CD4-positive, alpha-beta T cell (primary cell): ENCODE results near the gene AGAP1. TPM values are rescaled to one million over a fixed set of nuclear protein-coding genes. Genes with fewer than 3 reads are reported as not detected.

Experiments used
- ATAC-seq: fragments of 200-7000 bp; cut with Tn5 transposase; one replicate; pipeline ENCODE4 v1.10.0; 2022; ENCODE audit warnings: mild to moderate bottlenecking; ENCODE audit not compliant: poor library complexity
- CTCF ChIA-PET: fragments of 350-600 bp; sonication (Branson Sonifier 250); formaldehyde crosslinking; loops from one replicate; lab custom pipeline; 2021; ENCODE audit warnings: antibody characterized with exemption, inconsistent platforms; lab: Charles Lee
- POLR2A ChIA-PET: fragments of 350-600 bp; sonication (Branson Sonifier 250); formaldehyde crosslinking; loops from one replicate; lab custom pipeline; 2021; ENCODE audit warnings: antibody characterized with exemption, inconsistent platforms; lab: Charles Lee
- DNase-seq, 14 experiments: peaks; one replicate each; pipeline ENCODE4 v3.0.0-alpha.2; 2013 to 2020; ENCODE audit warnings: mixed read lengths in 2 of 14
- H3K27ac ChIP-seq, 2 donors: one replicate each; pipeline versions ENCODE4 v1.5.1 to v1.7.0; 2013; ENCODE audit warnings: low read length in 2 of 2, low read depth in 1 of 2, mild to moderate bottlenecking in 1 of 2
- H3K27me3 ChIP-seq, 2 experiments: 1 replicate in 1 of 2; 2 replicates in 1 of 2; pipeline versions ENCODE4 v1.6.1 to v1.7.0; 2013; ENCODE audit warnings: low read length in 2 of 2, control low read depth in 1 of 2, mild to moderate bottlenecking in 1 of 2, moderate library complexity in 1 of 2; ENCODE audit not compliant: insufficient read depth in 2 of 2, control insufficient read depth in 1 of 2
- H3K36me3 ChIP-seq: one replicate; pipeline ENCODE4 v1.6.1; 2013; ENCODE audit warnings: low read length, control low read depth; ENCODE audit not compliant: insufficient read depth
- H3K4me1 ChIP-seq: one replicate; pipeline ENCODE4 v1.6.1; 2013; ENCODE audit warnings: low read length, control low read depth; ENCODE audit not compliant: insufficient read depth
- H3K4me3 ChIP-seq: one replicate; pipeline ENCODE4 v1.5.1; 2013; ENCODE audit warnings: mild to moderate bottlenecking, low read length, moderate library complexity
- H3K9me3 ChIP-seq, 2 experiments: 1 replicate in 1 of 2; 2 replicates in 1 of 2; pipeline versions ENCODE4 v1.6.1 to v1.7.0; 2013; ENCODE audit warnings: low read length in 2 of 2, mild to moderate bottlenecking in 2 of 2, control low read depth in 1 of 2, moderate library complexity in 1 of 2; ENCODE audit not compliant: control insufficient read depth in 1 of 2, insufficient read depth in 1 of 2
- H3K27ac Mint-ChIP-seq: one replicate; pipeline ENCODE4 v1.8.0; 2020; ENCODE audit warnings: mixed read lengths
- H3K27me3 Mint-ChIP-seq: one replicate; pipeline ENCODE4 v1.8.0; 2021; ENCODE audit warnings: mixed read lengths
- H3K36me3 Mint-ChIP-seq: one replicate; pipeline ENCODE4 v1.8.0; 2021; ENCODE audit warnings: low read depth, mixed read lengths
- H3K4me1 Mint-ChIP-seq: one replicate; pipeline ENCODE4 v1.8.0; 2021; ENCODE audit warnings: low read depth, mixed read lengths
- H3K4me3 Mint-ChIP-seq: one replicate; pipeline ENCODE4 v1.8.0; 2020; ENCODE audit warnings: mild to moderate bottlenecking, mixed read lengths
- H3K9me3 Mint-ChIP-seq: one replicate; pipeline ENCODE4 v1.8.0; 2020; ENCODE audit warnings: mixed read lengths
- intact Hi-C, 2 experiments: fragments of 100-400 bp; cut with DNase I in 1 of 2; cut with micrococcal nuclease in 1 of 2; formaldehyde crosslinking; loops; one replicate each; pipeline versions ENCODE4 v1.15.1 to v1.9.0; 2023 to 2025; cut with DNase I, micrococcal nuclease
- total RNA-seq, 174 experiments: library from RNA in 2 of 174; stranded (reverse) in 2 of 174; gene quantifications; one replicate each; pipeline ENCODE4 v1.2.3 and lab custom pipeline; 2021 to 2026
- TF ChIP-seq, protein P1 (sequence below): fragments of 200-600 bp; IDR thresholded peaks from one replicate; pipeline ENCODE4 v1.8.0; 2022; ENCODE audit warnings: antibody characterized with exemption, mild to moderate bottlenecking

AGAP1 gene
- total RNA-seq, 2 experiments from 2014 or later = 2.6 to 3.1 TPM

DNA sequence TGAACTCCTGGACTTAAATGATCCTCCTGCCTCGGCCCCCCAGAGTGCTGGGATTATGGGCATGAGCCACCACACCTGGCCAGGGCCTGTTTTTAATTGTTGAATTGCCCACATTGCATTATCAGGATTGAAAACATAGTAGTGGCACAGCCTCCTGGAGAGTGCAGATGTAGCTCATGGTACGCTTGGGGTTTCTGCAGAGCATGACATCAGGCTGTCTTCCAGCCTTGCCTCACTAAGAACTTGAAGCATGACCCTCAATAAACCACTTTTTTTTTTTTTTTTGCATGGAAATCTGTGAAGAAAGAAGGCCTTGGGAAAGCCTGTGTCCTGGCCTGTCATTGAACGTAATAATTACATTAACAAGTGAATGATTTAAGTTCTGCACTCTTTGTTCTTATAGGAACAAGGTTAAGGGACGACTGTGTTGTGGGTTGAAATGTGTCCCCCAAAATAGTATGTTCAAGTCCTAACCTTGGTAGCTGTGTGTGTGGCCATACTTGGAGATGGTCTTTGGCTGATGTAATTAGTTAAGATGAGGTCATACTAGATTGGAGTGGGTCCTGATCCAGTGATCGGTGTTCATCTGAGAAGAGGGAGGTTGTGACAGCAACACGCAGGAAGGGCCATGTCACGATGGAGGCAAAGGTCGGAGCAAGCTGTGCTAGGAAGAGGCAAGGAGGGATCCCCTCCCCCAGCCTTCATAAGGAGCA, 90.2 kb downstream of the AGAP1 start:
- Mint-ChIP-seq H3K9me3 (no peaks in the 10 kb centered on the region), H3K27ac (no peak overlapping the region), H3K36me3 (no peaks in the 10 kb centered on the region), H3K4me3 (no peak overlapping the region), H3K4me1 (no peaks in the 10 kb centered on the region), H3K27me3 (peaks cover 4% of the 10 kb centered on the region)
- TF ChIP-seq, protein P1, sequence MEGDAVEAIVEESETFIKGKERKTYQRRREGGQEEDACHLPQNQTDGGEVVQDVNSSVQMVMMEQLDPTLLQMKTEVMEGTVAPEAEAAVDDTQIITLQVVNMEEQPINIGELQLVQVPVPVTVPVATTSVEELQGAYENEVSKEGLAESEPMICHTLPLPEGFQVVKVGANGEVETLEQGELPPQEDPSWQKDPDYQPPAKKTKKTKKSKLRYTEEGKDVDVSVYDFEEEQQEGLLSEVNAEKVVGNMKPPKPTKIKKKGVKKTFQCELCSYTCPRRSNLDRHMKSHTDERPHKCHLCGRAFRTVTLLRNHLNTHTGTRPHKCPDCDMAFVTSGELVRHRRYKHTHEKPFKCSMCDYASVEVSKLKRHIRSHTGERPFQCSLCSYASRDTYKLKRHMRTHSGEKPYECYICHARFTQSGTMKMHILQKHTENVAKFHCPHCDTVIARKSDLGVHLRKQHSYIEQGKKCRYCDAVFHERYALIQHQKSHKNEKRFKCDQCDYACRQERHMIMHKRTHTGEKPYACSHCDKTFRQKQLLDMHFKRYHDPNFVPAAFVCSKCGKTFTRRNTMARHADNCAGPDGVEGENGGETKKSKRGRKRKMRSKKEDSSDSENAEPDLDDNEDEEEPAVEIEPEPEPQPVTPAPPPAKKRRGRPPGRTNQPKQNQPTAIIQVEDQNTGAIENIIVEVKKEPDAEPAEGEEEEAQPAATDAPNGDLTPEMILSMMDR = no peak
- Histone ChIP-seq H3K36me3 (no peaks in the 10 kb centered on the region), H3K4me1 (no peaks in the 10 kb centered on the region), H3K9me3 (no peaks in the 10 kb centered on the region), H3K27me3 (peaks cover 0 to 2% of the 10 kb centered on the region in 2 experiments), H3K4me3 (no peak overlapping the region), H3K27ac (no peak overlapping the region)
- intact Hi-C loops = no loop called here
- DNase-seq (no peak), ATAC-seq (no peak)
- ChIA-PET CTCF (no interaction called here), POLR2A (no interaction called here)

DNA sequence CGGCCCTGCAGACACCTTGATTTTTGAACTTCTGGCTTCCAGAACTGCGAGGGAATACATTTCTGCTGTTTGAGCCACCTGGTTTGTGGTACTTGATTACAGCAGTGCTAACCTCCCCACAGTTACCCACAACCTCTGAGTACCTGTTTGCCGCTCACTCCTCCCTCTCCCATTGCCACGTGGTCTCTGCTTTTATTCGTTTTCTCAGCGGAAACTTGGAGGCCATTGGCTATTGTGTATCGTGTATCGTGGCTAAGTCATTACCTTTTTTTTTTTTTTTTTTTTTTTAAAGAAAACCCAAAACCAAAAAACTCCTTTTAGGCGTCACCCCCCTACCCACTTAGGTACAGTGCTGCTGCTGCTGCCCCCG, 90.8 kb downstream of the AGAP1 start:
- Mint-ChIP-seq H3K27me3 (peaks cover 4% of the 10 kb centered on the region), H3K36me3 (no peaks in the 10 kb centered on the region), H3K9me3 (no peaks in the 10 kb centered on the region), H3K27ac (no peak overlapping the region), H3K4me3 (no peak overlapping the region), H3K4me1 (no peaks in the 10 kb centered on the region)
- ATAC-seq = no peak
- Histone ChIP-seq H3K27ac (no peak overlapping the region), H3K9me3 (no peaks in the 10 kb centered on the region), H3K4me1 (no peaks in the 10 kb centered on the region), H3K4me3 (no peak overlapping the region), H3K36me3 (no peaks in the 10 kb centered on the region), H3K27me3 (peaks cover 0 to 2% of the 10 kb centered on the region in 2 experiments)
- TF ChIP-seq, protein P1 = no peak
- POLR2A ChIA-PET = no interaction called here
- no peak for DNase-seq
- CTCF ChIA-PET = no interaction called here
- intact Hi-C loops = no loop called here

DNA sequence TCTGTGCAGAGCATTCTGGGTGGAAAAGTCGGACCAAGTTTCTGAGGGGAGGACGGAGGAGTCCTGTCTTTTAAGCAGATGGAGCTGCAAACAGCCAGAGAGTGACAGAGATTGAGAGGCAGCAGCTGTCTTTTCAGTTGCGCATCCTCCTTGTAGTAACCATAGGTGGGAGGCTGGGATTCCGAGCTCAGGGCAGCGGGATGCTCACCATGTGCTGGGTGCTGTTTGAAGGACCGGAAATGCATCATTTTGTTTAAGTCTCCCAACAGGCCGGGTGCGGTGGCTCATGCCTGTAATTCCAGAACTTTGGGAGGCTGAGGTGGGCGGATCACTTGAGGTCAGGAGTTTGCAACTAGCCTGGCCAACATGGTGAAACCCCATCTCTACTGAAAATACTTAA, 93.4 kb downstream of the AGAP1 start:
- TF ChIP-seq, protein P1 = no peak
- no peak overlapping the region for H3K27ac Mint-ChIP-seq

More for the DNA sequence above, 93.4 kb downstream of the AGAP1 start:
- Mint-ChIP-seq H3K4me3 (no peak overlapping the region), H3K36me3 (no peaks in the 10 kb centered on the region), H3K4me1 (no peaks in the 10 kb centered on the region), H3K27me3 (peaks cover 4% of the 10 kb centered on the region), H3K9me3 (no peaks in the 10 kb centered on the region)
- Histone ChIP-seq H3K4me3 (no peak overlapping the region), H3K27ac (no peak overlapping the region), H3K36me3 (no peaks in the 10 kb centered on the region), H3K27me3 (peaks cover 0 to 1% of the 10 kb centered on the region in 2 experiments), H3K9me3 (peaks cover 0 to 4% of the 10 kb centered on the region in 2 experiments), H3K4me1 (no peaks in the 10 kb centered on the region)
- no peak for DNase-seq
- intact Hi-C loops = no loop called here
- ATAC-seq = no peak
- ChIA-PET CTCF (no interaction called here), POLR2A (no interaction called here)
